Measurements from ENCODE around the gene NXPE3.

Gene NXPE3

GRCh38 chr3:101827211-101828174, 48.5 kb downstream of the NXPE3 start:
- intact Hi-C loops (cut with DNase I) = no loop called here
- DNase-seq = peak in 8 of 10 donors; percentile 12 to 91 (median 48)

GRCh38 chr3:101828276-101828675, 49.3 kb downstream of the NXPE3 start:
- intact Hi-C loops (cut with DNase I) = no loop called here
- DNase-seq = no peak

GRCh38 chr3:101828691-101829436, 49.9 kb downstream of the NXPE3 start:
- peak in 3 of 10 donors; percentile 11 to 25 (median 14) for DNase-seq
- intact Hi-C loops (cut with DNase I) = no loop called here

- intact Hi-C loops (cut with DNase I) = no loop called here
- no peak for DNase-seq
These were observed 50.4 kb downstream of the NXPE3 start for GRCh38 chr3:101829437-101829830.

GRCh38 chr3:101829874-101830273, 50.9 kb downstream of the NXPE3 start:
- intact Hi-C loops (cut with DNase I) = no loop called here
- DNase-seq = no peak

GRCh38 chr3:101833446-101833974, 54.5 kb downstream of the NXPE3 start:
- intact Hi-C loops (cut with DNase I) = no loop called here
- DNase-seq = no peak

GRCh38 chr3:101835676-101836075, 56.7 kb downstream of the NXPE3 start:
- no peak for DNase-seq

GRCh38 chr3:101836160-101836559, 57.1 kb downstream of the NXPE3 start:
- intact Hi-C loops (cut with DNase I) = no loop called here
- DNase-seq = no peak

More at GRCh38 chr3:101835676-101836075, 56.7 kb downstream of the NXPE3 start:
- intact Hi-C loops (cut with DNase I) = no loop called here

- intact Hi-C loops (cut with DNase I) = no loop called here
- no peak for DNase-seq
These were observed 57.9 kb downstream of the NXPE3 start for GRCh38 chr3:101836652-101837598.

- intact Hi-C loops (cut with DNase I) = no loop called here
These were observed 59.7 kb downstream of the NXPE3 start for GRCh38 chr3:101838691-101839090.

GRCh38 chr3:101840066-101840465, 61.1 kb downstream of the NXPE3 start:
- no peak for DNase-seq
- intact Hi-C loops (cut with DNase I) = no loop called here

More at GRCh38 chr3:101838691-101839090, 59.7 kb downstream of the NXPE3 start:
- no peak for DNase-seq

- DNase-seq = no peak
- intact Hi-C loops (cut with DNase I) = no loop called here
These were observed 63.4 kb downstream of the NXPE3 start for GRCh38 chr3:101842245-101842934.

GRCh38 chr3:101842935-101843330, 63.9 kb downstream of the NXPE3 start:
- intact Hi-C loops (cut with DNase I) = no loop called here
- DNase-seq = no peak

- intact Hi-C loops (cut with DNase I) = no loop called here
- DNase-seq = no peak
These were observed 66.4 kb downstream of the NXPE3 start for GRCh38 chr3:101845425-101845824.

- intact Hi-C loops (cut with DNase I) = no loop called here
- no peak for DNase-seq
These were observed 67.7 kb downstream of the NXPE3 start for GRCh38 chr3:101846709-101847108.

- intact Hi-C loops (cut with DNase I) = no loop called here
- DNase-seq = no peak
These were observed 68.3 kb downstream of the NXPE3 start for GRCh38 chr3:101847328-101847727.

GRCh38 chr3:101848326-101848725, 69.3 kb downstream of the NXPE3 start:
- DNase-seq = no peak
- intact Hi-C loops (cut with DNase I) = no loop called here

GRCh38 chr3:101848754-101849713, 70.0 kb downstream of the NXPE3 start, which contains the start of gene NFKBIZ:
Gene NFKBIZ, plus strand, starts transcription at chr3:101849514. Its CDS starts 115 bp downstream, at chr3:101849629.
- peak; percentile 80 to 98 (median 88) for DNase-seq
- intact Hi-C loops (cut with DNase I) = no loop called here
